H1 (cell line): ENCODE measurements around the gene OBSCN.

ENCODE experiments used
- CEBPB ChIP-seq: IDR thresholded peaks from 2 replicates; pipeline ENCODE4 v1.6.1; 2012; ENCODE audit warnings: low read depth, low read length
- CTCF ChIP-seq, 3 experiments: IDR thresholded peaks; 1 replicate in 2 of 3; 2 replicates in 1 of 3; pipeline versions ENCODE4 v1.5.1 to v1.6.1; 2011; ENCODE audit warnings: low read length in 3 of 3, mild to moderate bottlenecking in 3 of 3, inconsistent platforms in 2 of 3, low read depth in 1 of 3, moderate library complexity in 1 of 3; ENCODE audit not compliant: insufficient read depth in 1 of 3; ENCODE audit errors: control extremely low read depth in 1 of 3
- EZH2 ChIP-seq: fragments of 200-600 bp; sonication (generic); IDR thresholded peaks from 2 replicates; pipeline ENCODE4 v1.7.1; 2012; ENCODE audit warnings: low read depth, mild to moderate bottlenecking, moderate library complexity, low read length, inconsistent platforms; ENCODE audit not compliant: severe bottlenecking
- HDAC2 ChIP-seq, 2 experiments: fragments of 300-600 bp in 1 of 2; sonication (generic) in 1 of 2; IDR thresholded peaks; 2 replicates each; pipeline ENCODE4 v1.6.1; 2011 to 2012; ENCODE audit warnings: low read depth in 2 of 2, low read length in 2 of 2, mild to moderate bottlenecking in 2 of 2, moderate library complexity in 2 of 2, borderline replicate concordance in 1 of 2, inconsistent platforms in 1 of 2
- JUN ChIP-seq: IDR thresholded peaks from 2 replicates; pipeline ENCODE4 v1.6.1; 2011; ENCODE audit warnings: low read depth, mild to moderate bottlenecking, improper control_type of control experiment, low read length
- POLR2A ChIP-seq, 2 experiments: IDR thresholded peaks; 1 replicate in 1 of 2; 2 replicates in 1 of 2; pipeline ENCODE4 v1.6.1; 2011; ENCODE audit warnings: low read depth in 2 of 2, low read length in 2 of 2, mild to moderate bottlenecking in 2 of 2; ENCODE audit errors: control extremely low read depth in 1 of 2
- POLR2AphosphoS5 ChIP-seq: IDR thresholded peaks from 2 replicates; pipeline ENCODE4 v1.6.1; 2011; ENCODE audit warnings: low read depth, low read length
- RFX5 ChIP-seq: IDR thresholded peaks from 2 replicates; pipeline ENCODE4 v1.6.1; 2011; ENCODE audit warnings: low read depth, low read length, improper control_type of control experiment, borderline replicate concordance
- SRF ChIP-seq: IDR thresholded peaks from 2 replicates; pipeline ENCODE4 v1.6.1; 2011; ENCODE audit warnings: mild to moderate bottlenecking, low read depth, low read length, moderate library complexity
- TAF1 ChIP-seq: IDR thresholded peaks from 2 replicates; pipeline ENCODE4 v1.6.1; 2011; ENCODE audit warnings: mild to moderate bottlenecking, low read depth, low read length
- TBP ChIP-seq: IDR thresholded peaks from 2 replicates; pipeline ENCODE4 v1.6.1; 2011; ENCODE audit warnings: low read depth, low read length, improper control_type of control experiment
- TF ChIP-seq, protein P1 (sequence below): IDR thresholded peaks from 2 replicates; pipeline ENCODE4 v1.6.1; 2012; ENCODE audit warnings: inconsistent platforms

DNA sequence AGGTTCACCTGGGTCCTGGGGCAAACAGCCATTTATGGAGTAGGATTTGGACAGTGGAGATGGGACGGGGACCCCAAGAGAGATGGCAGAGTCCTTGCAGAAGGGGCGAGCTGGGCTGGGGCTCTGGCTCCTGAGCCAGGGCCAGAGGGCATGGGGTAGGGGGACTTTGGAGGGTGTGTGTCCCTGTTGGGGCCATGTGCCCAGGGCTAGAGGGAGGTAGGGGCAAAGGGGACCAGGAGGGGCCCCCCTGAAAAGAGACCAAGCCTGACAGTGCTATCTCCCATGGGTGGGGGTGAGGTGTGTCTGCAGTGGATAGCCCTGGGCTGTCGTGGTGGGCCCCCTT lies 106.4 kb downstream of the OBSCN start:
- TF ChIP-seq POLR2A (IDR thresholded peaks at IDR 0.05; ENCODE audit: control extremely low read depth in 1 of 2, low read depth in 2 of 2, low read length in 2 of 2) (no peak), CTCF (IDR thresholded peaks at IDR 0.05; ENCODE audit: control extremely low read depth in 1 of 3, insufficient read depth in 1 of 3, low read depth in 1 of 3, low read length in 3 of 3) (no peak), EZH2 (no peak), SRF (no peak), TAF1 (no peak), POLR2AphosphoS5 (no peak), RFX5 (no peak), JUN (no peak), HDAC2 (IDR thresholded peaks at IDR 0.05; ENCODE audit: borderline replicate concordance in 1 of 2, low read depth in 2 of 2, low read length in 2 of 2) (no peak), CEBPB (no peak), TBP (no peak)
- TF ChIP-seq, protein P1, sequence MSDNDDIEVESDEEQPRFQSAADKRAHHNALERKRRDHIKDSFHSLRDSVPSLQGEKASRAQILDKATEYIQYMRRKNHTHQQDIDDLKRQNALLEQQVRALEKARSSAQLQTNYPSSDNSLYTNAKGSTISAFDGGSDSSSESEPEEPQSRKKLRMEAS, result no peak
